WI38 (cell line): ENCODE data around the gene PPP2R5C.

ENCODE experiments used
- H3K4me3 ChIP-seq: 2 replicates; pipeline ENCODE4 v1.5.1; 2011; ENCODE audit warnings: low read depth, mild to moderate bottlenecking, control low read depth, low read length
- CTCF ChIP-seq: IDR thresholded peaks from 2 replicates; pipeline ENCODE4 v1.5.1; 2012; ENCODE audit warnings: low read depth, mild to moderate bottlenecking, control low read depth, low read length

Gene PPP2R5C

GRCh38 chr14:101730626-101731186, 30.8 kb upstream of the PPP2R5C start:
- no peak for TF ChIP-seq CTCF
- H3K4me3 ChIP-seq = no peak overlapping the region

GRCh38 chr14:101731187-101732080, 30.1 kb upstream of the PPP2R5C start:
- no peak for TF ChIP-seq CTCF
- no peak overlapping the region for H3K4me3 ChIP-seq

DNA sequence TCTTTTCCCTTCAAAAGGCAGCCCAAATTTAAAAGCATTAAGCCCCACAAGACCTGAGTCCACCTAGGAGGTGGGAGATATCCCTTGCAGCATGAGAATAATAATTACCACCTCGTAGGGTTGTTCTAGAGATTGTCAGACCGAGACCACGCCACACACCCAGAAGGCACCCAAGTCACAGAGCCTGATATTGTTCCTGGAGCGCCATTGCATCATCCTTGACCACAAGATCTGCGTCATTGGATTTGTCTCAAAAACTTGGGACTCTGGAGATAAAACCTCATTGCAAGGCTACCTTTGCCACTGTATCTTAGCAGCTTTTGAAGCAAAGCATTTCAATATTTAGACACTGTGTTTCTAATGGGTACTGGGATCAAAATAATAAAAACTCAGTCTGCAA, 29.4 kb upstream of the PPP2R5C start:
- H3K4me3 ChIP-seq = no peak overlapping the region
- no peak for TF ChIP-seq CTCF

- no peak for TF ChIP-seq CTCF
- H3K4me3 ChIP-seq = no peak overlapping the region
Observed at GRCh38 chr14:101733211-101733610, 28.3 kb upstream of the PPP2R5C start.

GRCh38 chr14:101734246-101734847, 27.2 kb upstream of the PPP2R5C start:
- TF ChIP-seq CTCF = no peak
- no peak overlapping the region for H3K4me3 ChIP-seq

DNA sequence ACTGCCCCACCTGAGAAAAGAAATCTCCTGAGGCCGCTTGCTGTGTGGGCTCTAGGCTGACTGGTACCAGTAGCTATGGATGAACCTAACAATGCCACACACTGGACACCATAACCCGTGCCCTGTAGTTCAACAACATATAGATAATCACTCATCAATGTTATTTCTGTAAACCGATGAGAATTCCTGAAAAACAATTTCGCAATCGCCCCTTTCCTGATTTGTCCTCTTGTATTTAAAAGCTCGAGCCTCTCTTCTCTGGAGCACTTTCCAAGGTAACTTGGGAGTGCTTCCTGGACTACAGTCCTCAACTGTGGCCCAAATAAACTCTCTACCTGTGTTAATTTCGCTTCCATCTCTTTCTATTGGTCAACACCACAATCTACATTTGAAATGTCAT, 26.1 kb upstream of the PPP2R5C start:
- no peak for TF ChIP-seq CTCF
- no peak overlapping the region for H3K4me3 ChIP-seq

DNA sequence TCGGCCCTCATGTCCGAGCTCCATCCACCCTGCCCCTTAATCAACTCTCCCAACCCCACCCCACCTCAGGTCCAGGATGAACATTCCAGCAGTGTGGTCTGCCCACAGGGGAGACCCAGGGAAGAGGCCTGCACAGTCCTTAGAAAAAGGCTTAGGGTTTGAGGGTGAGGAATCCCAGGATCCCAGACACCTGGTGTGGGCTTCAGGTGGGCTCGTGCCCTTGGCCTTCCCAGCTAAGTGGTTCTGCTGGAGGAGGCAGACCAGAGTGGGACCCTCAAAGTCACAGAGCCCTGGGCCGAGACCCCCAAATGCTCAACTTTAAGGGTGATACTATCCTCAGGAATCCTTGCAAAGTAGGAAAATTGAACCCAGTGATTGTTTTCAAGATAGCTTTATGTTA, 25.4 kb upstream of the PPP2R5C start:
- H3K4me3 ChIP-seq = no peak overlapping the region
- no peak for TF ChIP-seq CTCF
